RWPE1 (cell line): ENCODE results near the gene TMEM222.

ENCODE experiments used
- CTCF ChIA-PET: fragments of 350-600 bp; sonication (Branson Sonifier 250); formaldehyde crosslinking; extraction: SDS; loops from one replicate; lab custom pipeline; 2021; lab: Yijun Ruan, JAX
- POLR2A ChIA-PET: fragments of 400-600 bp; formaldehyde crosslinking; extraction: SDS; loops from one replicate; lab custom pipeline; 2020; ENCODE audit warnings: antibody characterized with exemption; ENCODE audit not compliant: low non-redundant PET; lab: Yijun Ruan, JAX
- DNase-seq: peaks from one replicate; pipeline ENCODE4 v3.0.0; 2012; ENCODE audit warnings: low spot score
- H3K27ac ChIP-seq: fragments of 450-650 bp; 2 replicates; pipeline ENCODE4 v1.5.1; 2017
- TF ChIP-seq, protein P1 (sequence below): fragments of 450-650 bp; conservative IDR thresholded peaks from 2 replicates; pipeline ENCODE4 v1.5.1; 2017; ENCODE audit warnings: low read depth, mild to moderate bottlenecking

Gene TMEM222

DNA sequence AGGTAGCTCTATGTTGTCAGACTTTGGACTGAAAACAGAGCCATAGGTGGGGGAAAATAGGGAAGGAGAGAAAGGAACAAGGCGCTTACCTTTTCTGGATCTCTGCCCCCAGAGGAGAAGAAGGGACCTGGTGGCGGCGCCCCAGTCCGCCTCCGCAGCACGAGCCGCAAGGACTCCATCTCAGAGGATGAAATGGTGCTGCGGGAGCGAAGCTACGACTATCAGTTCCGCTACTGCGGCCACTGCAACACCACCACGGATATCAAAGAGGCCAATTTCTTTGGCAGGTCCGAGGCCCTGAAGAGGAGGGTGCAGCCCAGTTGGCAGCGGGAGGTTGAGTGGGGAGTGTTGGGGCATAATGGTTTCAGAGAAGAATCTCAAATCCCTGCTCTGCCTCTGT is 18.5 kb upstream of the TMEM222 start:
- no peak for DNase-seq
- TF ChIP-seq, protein P1, sequence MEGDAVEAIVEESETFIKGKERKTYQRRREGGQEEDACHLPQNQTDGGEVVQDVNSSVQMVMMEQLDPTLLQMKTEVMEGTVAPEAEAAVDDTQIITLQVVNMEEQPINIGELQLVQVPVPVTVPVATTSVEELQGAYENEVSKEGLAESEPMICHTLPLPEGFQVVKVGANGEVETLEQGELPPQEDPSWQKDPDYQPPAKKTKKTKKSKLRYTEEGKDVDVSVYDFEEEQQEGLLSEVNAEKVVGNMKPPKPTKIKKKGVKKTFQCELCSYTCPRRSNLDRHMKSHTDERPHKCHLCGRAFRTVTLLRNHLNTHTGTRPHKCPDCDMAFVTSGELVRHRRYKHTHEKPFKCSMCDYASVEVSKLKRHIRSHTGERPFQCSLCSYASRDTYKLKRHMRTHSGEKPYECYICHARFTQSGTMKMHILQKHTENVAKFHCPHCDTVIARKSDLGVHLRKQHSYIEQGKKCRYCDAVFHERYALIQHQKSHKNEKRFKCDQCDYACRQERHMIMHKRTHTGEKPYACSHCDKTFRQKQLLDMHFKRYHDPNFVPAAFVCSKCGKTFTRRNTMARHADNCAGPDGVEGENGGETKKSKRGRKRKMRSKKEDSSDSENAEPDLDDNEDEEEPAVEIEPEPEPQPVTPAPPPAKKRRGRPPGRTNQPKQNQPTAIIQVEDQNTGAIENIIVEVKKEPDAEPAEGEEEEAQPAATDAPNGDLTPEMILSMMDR: no peak
- H3K27ac ChIP-seq: no peak overlapping the region
- CTCF ChIA-PET: no interaction called here
- POLR2A ChIA-PET: interaction anchor here (0.7 kb wide), 1 partner anchor 26 kb away, joined by 3 read pairs; no protein-coding TSS in a partner anchor

DNA sequence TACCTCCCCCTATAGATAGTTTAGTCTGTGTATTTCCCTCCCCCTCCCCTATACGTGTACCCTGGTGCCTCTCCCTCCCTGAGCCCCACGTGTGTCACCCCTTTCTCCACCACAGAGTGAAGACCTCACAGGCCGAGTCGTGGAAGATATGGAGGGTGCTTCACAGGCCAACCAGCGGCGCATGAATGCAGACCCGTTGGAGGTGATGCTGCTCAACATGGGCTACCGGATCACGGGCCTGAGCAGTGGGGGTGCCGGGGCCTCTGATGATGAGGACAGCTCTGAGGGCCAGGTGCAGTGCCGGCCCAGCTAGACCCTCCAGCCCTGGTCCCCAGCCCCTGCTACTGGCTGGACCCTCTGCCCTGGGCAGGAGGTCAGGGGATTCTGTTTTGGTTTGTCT is 15.9 kb upstream of the TMEM222 start:
- DNase-seq: no peak
- POLR2A ChIA-PET: no interaction called here
- CTCF ChIA-PET: interaction anchor here (0.7 to 1.0 kb wide), 2 partner anchors 9 to 323 kb away, joined by 4 to 7 read pairs; no protein-coding TSS in a partner anchor
- 0 out of 2 replicates have a peak overlapping the region, but pooled peaks have one; percentile 36 for H3K27ac ChIP-seq
- TF ChIP-seq, protein P1: no peak

DNA sequence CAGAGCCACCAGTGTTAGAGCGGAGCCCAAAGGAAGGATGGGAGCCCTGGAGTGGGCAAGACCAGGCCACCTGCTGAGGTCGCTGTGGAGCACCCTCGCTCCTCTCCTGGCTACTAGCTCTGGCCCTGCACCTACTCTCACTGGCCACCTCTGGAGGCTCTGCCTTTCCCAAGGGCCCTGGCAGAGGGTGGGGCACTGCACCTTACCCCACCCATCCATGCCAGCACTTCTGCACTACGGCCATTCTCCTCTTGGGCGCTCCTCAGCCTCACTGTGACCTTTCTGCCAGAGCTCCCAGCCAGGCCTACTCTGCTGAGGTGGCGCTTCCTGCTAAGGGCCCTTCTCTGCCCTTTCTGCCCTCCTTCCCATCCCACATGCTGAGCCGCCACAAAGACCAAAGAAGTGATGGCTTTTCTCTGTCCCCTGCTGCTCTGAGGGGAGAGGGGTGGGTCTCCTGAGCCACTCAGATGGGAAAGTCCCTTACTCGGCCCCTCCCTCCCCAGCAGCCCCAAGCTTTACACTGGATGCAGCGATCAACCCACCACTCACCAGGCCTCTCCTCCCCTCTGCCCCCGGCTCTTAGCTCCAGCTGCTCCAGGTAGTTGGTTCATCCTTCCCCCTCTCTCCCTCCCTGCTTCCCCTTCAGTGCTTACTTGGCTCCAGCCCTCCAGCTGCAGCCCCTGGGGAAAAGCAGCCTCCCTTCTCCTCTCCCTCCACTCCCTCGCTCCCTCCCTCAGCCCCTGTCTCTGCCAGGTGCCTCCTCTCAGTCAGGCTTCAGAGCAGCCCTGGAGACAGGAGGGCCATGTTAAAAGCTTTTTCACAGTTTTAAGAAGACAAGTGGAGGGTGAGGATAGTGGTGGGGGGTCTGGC is 14.8 kb upstream of the TMEM222 start:
- no peak for DNase-seq
- peak overlapping the region; percentile 36 for H3K27ac ChIP-seq
- ChIA-PET POLR2A (no interaction called here), CTCF (interaction anchor here (0.7 to 1.0 kb wide), 2 partner anchors 10 to 262 kb away, joined by 3 to 7 read pairs; no protein-coding TSS in a partner anchor)
- TF ChIP-seq, protein P1: no peak

DNA sequence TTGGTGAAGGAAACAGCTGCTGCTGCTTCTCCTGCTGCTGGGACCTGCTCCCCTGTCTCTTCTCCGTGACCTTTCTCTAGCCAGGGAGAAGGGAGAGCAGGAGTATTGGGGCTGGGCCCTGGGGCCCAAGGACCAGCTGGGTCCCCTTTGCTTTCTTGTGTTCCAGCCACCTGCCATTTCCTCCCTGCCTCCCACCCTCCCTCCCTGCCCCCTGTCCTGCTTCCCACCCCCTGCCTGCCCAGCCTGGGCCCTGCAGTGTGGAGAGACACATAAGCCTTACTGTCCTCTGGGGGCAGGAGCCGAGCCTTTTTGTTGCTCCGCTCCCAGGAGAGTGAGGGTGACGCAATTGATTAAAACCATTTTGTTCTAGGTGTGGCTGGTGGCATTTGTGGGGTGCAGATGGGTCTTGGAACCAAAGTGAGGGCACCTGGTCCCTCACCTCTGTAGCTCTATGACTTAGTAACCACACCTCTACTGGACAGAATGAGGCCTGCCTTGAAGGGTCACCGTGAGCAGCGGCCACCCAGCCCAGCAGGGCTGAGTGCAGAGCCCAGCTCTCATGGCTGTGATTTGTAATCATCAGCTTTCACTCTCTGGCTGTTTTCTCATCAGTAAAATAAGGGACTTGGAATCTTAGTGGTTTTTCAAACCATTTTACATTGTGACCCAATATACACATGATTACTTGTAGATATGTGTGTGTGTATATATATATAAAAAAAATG is 13.9 kb upstream of the TMEM222 start:
- CTCF ChIA-PET: interaction anchor here (0.9 kb wide), 1 partner anchor 24 kb away, joined by 5 read pairs; no protein-coding TSS in a partner anchor
- DNase-seq: no peak
- H3K27ac ChIP-seq: peak overlapping the region; percentile 36; the same call in 1 of the 2 replicates

DNA sequence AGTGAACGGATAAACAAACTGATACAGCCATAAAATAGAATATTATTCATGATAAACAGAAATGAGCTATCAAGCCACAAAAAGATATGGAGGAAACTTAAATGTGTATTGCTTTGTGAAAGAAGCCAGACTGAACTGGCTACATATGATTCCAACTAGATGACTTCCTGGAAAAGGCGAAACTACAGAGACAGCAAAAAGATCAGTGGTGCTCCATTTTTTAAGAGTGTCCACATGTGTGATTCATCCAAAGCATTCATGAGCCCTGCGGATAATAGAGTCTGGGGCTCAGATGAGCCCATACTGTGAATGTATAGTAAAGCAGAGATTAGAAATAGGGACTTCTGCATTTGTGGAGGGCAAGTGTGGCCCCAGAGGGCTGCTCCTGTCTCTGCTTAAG is 7.8 kb upstream of the TMEM222 start:
- no peak overlapping the region for H3K27ac ChIP-seq
- DNase-seq: no peak
- TF ChIP-seq, protein P1: no peak
- POLR2A ChIA-PET: no interaction called here
- CTCF ChIA-PET: interaction anchor here (0.6 kb wide), 2 partner anchors 45 to 217 kb away, joined by 4 to 5 read pairs; no protein-coding TSS in a partner anchor

More for the DNA sequence above, 13.9 kb upstream of the TMEM222 start:
- POLR2A ChIA-PET: no interaction called here
- TF ChIP-seq, protein P1: no peak

DNA sequence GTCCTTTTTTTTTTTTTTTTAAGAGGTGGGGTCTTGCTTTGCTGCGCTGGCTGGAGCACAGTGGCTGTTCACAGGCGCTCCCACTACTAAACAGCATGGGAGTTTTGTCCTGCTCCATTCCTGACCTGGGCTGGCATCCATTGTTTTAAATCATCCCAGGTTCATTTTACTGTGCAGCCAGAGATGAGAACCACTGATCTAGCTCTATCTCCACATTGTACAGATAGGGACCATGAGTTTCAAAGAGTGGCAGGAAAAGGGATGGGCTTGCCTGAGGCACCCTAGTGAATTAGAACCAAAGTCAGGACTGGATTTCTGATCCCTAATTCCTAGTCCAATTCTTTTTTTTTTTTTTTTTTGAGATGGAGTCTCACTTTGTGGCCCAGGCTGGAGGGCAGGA is 7.2 kb upstream of the TMEM222 start:
- DNase-seq: no peak
- H3K27ac ChIP-seq: no peak overlapping the region
- CTCF ChIA-PET: interaction anchor here (0.6 kb wide), 1 partner anchor 45 kb away, joined by 5 read pairs; no protein-coding TSS in a partner anchor
- TF ChIP-seq, protein P1: no peak
- POLR2A ChIA-PET: no interaction called here
